SK-N-MC (cell line): ENCODE data around the gene CHRM3.

Experiments used
- EZH2 ChIP-seq: fragments of 200-600 bp; sonication (generic); IDR thresholded peaks from one replicate; pipeline ENCODE4 v1.6.1; 2017; ENCODE audit warnings: antibody characterized with exemption
- POLR2AphosphoS5 ChIP-seq: IDR thresholded peaks from 2 replicates; pipeline ENCODE4 v1.6.1; 2012; ENCODE audit warnings: mild to moderate bottlenecking, low read depth, low read length, borderline replicate concordance

GRCh38 chr1:239417986-239418640 is 31.7 kb downstream of the CHRM3 start:
- TF ChIP-seq POLR2AphosphoS5 = no peak
- TF ChIP-seq EZH2 = no peak
